NCI-H510A (cell line): ENCODE results near the gene NEUROD1.

ENCODE experiments used
- DNase-seq: peaks from one replicate; lab custom pipeline; 2025; lab: John Stamatoyannopoulos, UW

Gene NEUROD1

GRCh38 chr2:181642086-181642485, 38.2 kb downstream of the NEUROD1 start:
- no peak for DNase-seq

GRCh38 chr2:181639686-181640085, 40.6 kb downstream of the NEUROD1 start:
- DNase-seq: no peak

DNA sequence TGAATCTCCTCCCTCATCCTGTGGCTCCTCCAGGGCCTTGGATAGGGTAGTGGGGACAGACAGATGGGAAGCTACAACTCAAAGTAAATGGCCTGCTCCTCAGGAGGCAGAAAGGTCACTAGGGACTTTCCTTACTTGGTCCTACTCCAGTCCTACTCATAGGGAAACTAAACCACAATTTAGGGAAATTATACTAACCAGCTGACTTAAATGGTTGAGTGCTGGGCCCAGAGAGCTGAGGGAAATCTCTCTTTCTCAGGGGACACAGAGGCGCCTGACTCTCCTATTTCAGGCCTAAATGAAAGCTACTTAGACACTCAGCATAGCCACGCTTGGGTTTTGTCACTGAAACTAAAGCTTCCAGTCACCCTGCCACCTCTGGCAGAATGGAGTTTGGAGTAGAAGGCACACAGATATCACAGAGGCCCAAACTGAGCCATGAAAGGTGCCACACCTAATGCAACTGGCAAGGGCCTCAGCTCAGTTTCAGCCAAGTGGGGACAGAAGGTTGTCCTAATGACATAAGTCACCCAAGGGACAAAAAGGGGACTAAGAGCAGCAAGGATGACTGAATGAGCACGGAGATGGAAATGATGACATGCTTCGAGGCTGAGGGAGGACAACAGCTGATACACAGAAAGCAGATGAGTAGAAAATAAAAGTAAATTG, 47.5 kb downstream of the NEUROD1 start:
- DNase-seq: no peak

- DNase-seq: no peak
Observed at GRCh38 chr2:181628590-181629585, 51.4 kb downstream of the NEUROD1 start.

DNA sequence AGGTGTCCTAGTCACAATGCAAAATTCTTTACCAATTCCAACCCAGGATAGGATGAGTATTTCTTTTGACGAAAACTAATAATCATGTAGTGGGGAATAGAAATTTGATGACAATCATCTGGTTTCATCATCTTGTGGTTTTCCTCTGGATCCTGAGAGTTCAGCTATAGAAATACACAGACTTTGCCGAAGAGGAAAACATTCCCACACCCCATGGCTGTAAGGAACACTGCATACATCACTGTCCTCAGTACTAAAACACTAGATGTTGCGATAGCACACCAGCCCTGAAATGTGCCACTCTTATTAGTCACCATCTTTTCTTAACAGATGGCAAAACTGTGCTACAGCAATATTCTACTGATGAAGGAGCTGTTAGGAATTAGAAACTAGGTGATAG, 52.8 kb downstream of the NEUROD1 start:
- no peak for DNase-seq

DNA sequence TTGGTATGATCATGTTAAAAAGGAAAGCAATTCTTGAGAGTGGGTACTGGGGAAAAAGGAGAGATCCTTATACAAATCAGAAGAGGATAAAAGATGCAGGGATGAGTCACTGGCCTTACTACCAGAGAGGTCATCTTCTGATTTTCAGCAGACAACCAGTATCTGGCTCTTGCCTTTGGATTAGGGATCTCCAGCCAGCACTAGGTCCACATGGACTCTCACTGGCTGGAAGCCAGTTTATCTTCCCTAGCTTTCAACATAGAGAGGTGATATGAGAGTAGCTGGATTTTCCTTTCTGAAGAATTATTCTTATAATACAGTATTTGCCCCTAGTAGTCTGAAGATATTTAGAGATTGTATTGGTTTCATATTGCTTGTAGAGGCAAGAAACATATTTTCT, 53.6 kb downstream of the NEUROD1 start:
- DNase-seq: no peak
